ENCODE results near the gene PAK4. TPM values are rescaled to one million over a fixed set of nuclear protein-coding genes. Genes with fewer than 3 reads are reported as not detected.

PAK4 gene
- total and polyA plus RNA-seq, 10 of the 15 experiments (the other 5 are each of a cell fraction or from before 2014, with no cell fraction given), result 0.08 to 19.3 (median 5.9) TPM

DNA sequence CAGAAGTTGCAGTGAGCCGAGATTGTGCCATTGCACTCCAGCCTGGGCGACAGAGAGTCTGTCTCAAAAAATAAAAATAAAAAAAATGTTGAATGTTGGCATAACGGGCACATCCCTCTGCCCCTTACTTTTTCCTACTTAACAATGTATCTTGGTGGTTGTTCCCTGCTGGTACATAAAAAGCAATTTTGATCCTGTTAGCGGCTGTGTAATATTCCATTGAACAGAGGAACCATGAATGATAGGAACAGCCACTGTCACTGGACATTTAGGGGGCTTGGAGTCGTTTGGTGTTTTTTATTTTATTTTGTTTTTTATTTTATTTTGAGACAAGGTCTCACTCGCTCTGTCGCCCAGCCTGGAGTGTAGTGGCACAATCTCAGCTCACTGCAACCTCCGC, 60.8 kb downstream of the PAK4 start:
- ChIA-PET SMC1A (ENCODE audit: uncharacterized antibody, unreplicated experiment) (interaction anchor here (2.1 kb wide), 1 partner anchor 64 kb away, joined by 7 read pairs; no protein-coding TSS in a partner anchor), POLR2A (no interaction called here), CTCF (interaction anchor here (0.9 to 1.6 kb wide), 4 partner anchors 9 to 161 kb away, joined by 3 to 8 read pairs (median 4); no protein-coding TSS in a partner anchor), RAD21 (ENCODE audit: unreplicated experiment) (interaction anchor here (1.5 kb wide), 1 partner anchor 64 kb away, joined by 5 read pairs; no protein-coding TSS in a partner anchor)
- Histone ChIP-seq H3K9ac (ENCODE audit: control insufficient read depth, insufficient read depth, low read length) (no peak overlapping the region), H3K36me3 (ENCODE audit: control insufficient read depth in 2 of 2, insufficient read depth in 2 of 2, low read length in 1 of 2) (no peaks in the 10 kb centered on the region), H2AFZ (ENCODE audit: control insufficient read depth, low read depth, low read length) (no peak overlapping the region), H3K9me3 (replicated peaks; ENCODE audit: control insufficient read depth, insufficient read depth, low read length) (no peaks in the 10 kb centered on the region), H3K79me2 (ENCODE audit: control insufficient read depth, insufficient read depth, low read length) (no peaks in the 10 kb centered on the region), H3K27me3 (replicated peaks in 1 of 2; ENCODE audit: control insufficient read depth in 2 of 2, insufficient read depth in 2 of 2, low read length in 1 of 2) (no peaks in the 10 kb centered on the region), H3K4me3 (no peak overlapping the region), H4K20me1 (ENCODE audit: control insufficient read depth, insufficient read depth) (no peaks in the 10 kb centered on the region; the same call in 1 of the 2 replicates), H3K27ac (ENCODE audit: control insufficient read depth, insufficient read depth) (no peak overlapping the region), H3K4me1 (ENCODE audit: control insufficient read depth, insufficient read depth, low read length) (no peaks in the 10 kb centered on the region), H3K4me2 (ENCODE audit: control insufficient read depth, insufficient read depth) (no peak overlapping the region)
- FAIRE-seq, result no peak
- in situ Hi-C loops (cut with MboI), result no loop called here
- BruUV-seq (replicated peaks), result no TSS peak
- intact Hi-C loops (cut with micrococcal nuclease; ENCODE audit: unreplicated experiment), result no loop called here
- TF ChIP-seq MLLT1 (IDR thresholded peaks at IDR 0.05), result no peak
- TF ChIP-seq HDAC6 (IDR thresholded peaks at IDR 0.05; ENCODE audit: unreplicated experiment), result no peak
- TF ChIP-seq STAT1 (conservative IDR thresholded peaks at IDR 0.05), result no peak
- no peak for TF ChIP-seq POLR2A (IDR thresholded peaks at IDR 0.05; ENCODE audit: low read depth, low read length)
- no peak for TF ChIP-seq TBL1XR1 (IDR thresholded peaks at IDR 0.05; ENCODE audit: low read depth, low read length)
- no peak for TF ChIP-seq CEBPZ (IDR thresholded peaks at IDR 0.05; ENCODE audit: low read depth, low read length)
- no peak for TF ChIP-seq DPF2 (IDR thresholded peaks at IDR 0.05)
- TF ChIP-seq, protein P1, sequence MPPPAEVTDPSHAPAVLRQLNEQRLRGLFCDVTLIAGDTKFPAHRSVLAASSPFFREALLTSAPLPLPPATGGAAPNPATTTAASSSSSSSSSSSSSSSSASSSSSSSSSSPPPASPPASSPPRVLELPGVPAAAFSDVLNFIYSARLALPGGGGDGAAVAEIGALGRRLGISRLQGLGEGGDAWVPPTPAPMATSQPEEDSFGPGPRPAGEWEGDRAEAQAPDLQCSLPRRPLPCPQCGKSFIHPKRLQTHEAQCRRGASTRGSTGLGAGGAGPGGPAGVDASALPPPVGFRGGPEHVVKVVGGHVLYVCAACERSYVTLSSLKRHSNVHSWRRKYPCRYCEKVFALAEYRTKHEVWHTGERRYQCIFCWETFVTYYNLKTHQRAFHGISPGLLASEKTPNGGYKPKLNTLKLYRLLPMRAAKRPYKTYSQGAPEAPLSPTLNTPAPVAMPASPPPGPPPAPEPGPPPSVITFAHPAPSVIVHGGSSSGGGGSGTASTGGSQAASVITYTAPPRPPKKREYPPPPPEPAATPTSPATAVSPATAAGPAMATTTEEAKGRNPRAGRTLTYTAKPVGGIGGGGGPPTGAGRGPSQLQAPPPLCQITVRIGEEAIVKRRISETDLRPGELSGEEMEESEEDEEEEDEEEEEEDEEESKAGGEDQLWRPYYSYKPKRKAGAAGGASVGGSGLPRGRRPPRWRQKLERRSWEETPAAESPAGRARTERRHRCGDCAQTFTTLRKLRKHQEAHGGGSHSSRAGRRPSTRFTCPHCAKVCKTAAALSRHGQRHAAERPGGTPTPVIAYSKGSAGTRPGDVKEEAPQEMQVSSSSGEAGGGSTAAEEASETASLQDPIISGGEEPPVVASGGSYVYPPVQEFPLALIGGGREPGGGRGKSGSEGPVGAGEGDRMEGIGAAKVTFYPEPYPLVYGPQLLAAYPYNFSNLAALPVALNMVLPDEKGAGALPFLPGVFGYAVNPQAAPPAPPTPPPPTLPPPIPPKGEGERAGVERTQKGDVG (CRISPR knock-in tag; IDR thresholded peaks at IDR 0.05), result no peak
- TF ChIP-seq ZNF274 (IDR thresholded peaks at IDR 0.05; ENCODE audit: insufficient read depth, insufficient read length), result no peak
- no peak for TF ChIP-seq SMAD1 (IDR thresholded peaks at IDR 0.05; ENCODE audit: low read depth, partially characterized antibody)
- TF ChIP-seq TCF12 (IDR thresholded peaks at IDR 0.05; ENCODE audit: low read depth, low read length), result no peak
- TF ChIP-seq RCOR1 (conservative IDR thresholded peaks at IDR 0.05; ENCODE audit: low read depth, low read length), result no peak
- TF ChIP-seq SKIL (IDR thresholded peaks at IDR 0.05; ENCODE audit: low read depth, poor library complexity, severe bottlenecking), result no peak
- no peak for DNase-seq (ENCODE audit: low read depth, low spot score)
- WGBS (ENCODE audit: insufficient coverage, insufficient replicate concordance, low lambda C conversion rate, missing lambda C conversion rate), result 66% methylated on average over 8 of the region's 8 CpGs
- no peak for ATAC-seq
